Activated B cell treated with CpG ODN at 0.5 μM for 24 hours (primary cell): Measurements from ENCODE around the gene WHAMM. TPM values are rescaled to one million over a fixed set of nuclear protein-coding genes. Genes with fewer than 3 reads are reported as not detected.

Source experiments
- ATAC-seq: fragments of 200-7000 bp; cut with Tn5 transposase; one replicate; pipeline ENCODE4 v1.10.0; 2021; ENCODE audit warnings: low read depth, mild to moderate bottlenecking, moderate library complexity
- CTCF ChIA-PET: fragments of 350-600 bp; sonication (Branson Sonifier 250); formaldehyde crosslinking; loops from one replicate; lab custom pipeline; 2021; ENCODE audit warnings: antibody characterized with exemption; lab: Charles Lee
- POLR2A ChIA-PET: fragments of 350-600 bp; sonication (Branson Sonifier 250); formaldehyde crosslinking; loops from one replicate; lab custom pipeline; 2021; ENCODE audit warnings: antibody characterized with exemption; lab: Charles Lee
- DNase-seq: peaks from one replicate; pipeline ENCODE4 v3.0.0; 2022
- H3K27ac Mint-ChIP-seq: one replicate; pipeline ENCODE4 v1.8.0; 2020; ENCODE audit warnings: mixed read lengths
- H3K27me3 Mint-ChIP-seq: one replicate; pipeline ENCODE4 v1.8.0; 2021; ENCODE audit warnings: mixed read lengths
- H3K36me3 Mint-ChIP-seq: one replicate; pipeline ENCODE4 v1.8.0; 2021; ENCODE audit warnings: low read depth, mixed read lengths
- H3K4me1 Mint-ChIP-seq: one replicate; pipeline ENCODE4 v1.8.0; 2021; ENCODE audit warnings: mixed read lengths
- H3K4me3 Mint-ChIP-seq: one replicate; pipeline ENCODE4 v1.8.0; 2020; ENCODE audit warnings: mild to moderate bottlenecking, mixed read lengths
- H3K9me3 Mint-ChIP-seq: one replicate; pipeline ENCODE4 v1.8.0; 2020; ENCODE audit warnings: mixed read lengths
- CTCF ChIP-seq: fragments of 200-600 bp; IDR thresholded peaks from one replicate; pipeline ENCODE4 v1.8.0; 2022; ENCODE audit warnings: antibody characterized with exemption, mild to moderate bottlenecking
- intact Hi-C: fragments of 100-400 bp; cut with micrococcal nuclease; formaldehyde crosslinking; loops from one replicate; pipeline ENCODE4 v1.15.1; 2024
- total RNA-seq: library from RNA; stranded (reverse); gene quantifications from 2 replicates; pipeline ENCODE4 v1.2.3, GENCODE V29; 2022

WHAMM gene
- total RNA-seq, 1 donor from 2014 or later, result 18.7 TPM

- H3K4me3 Mint-ChIP-seq, result peak overlapping the region; percentile 51
- POLR2A ChIA-PET, result interaction anchor here (0.6 to 1.6 kb wide), 9 partner anchors 12 to 293 kb away, joined by 3 to 12 read pairs (median 5); partner anchors contain the start of genes C15orf40, FSD2 and RPS17
- no peak for DNase-seq
These were observed 23.4 kb downstream of the WHAMM start for GRCh38 chr15:82832601-82833361.

GRCh38 chr15:82833362-82833682 is 23.9 kb downstream of the WHAMM start:
- H3K36me3 Mint-ChIP-seq, result peaks cover 91% of the 10 kb centered on the region
- CTCF ChIA-PET, result interaction anchor here (0.8 to 1.6 kb wide), 6 partner anchors 13 to 169 kb away, joined by 3 to 7 read pairs (median 3); no protein-coding TSS in a partner anchor
- intact Hi-C loops, result loop anchor here (1.0 kb wide), 1 partner anchor 11 kb away; no protein-coding TSS in a partner anchor

More at GRCh38 chr15:82832601-82833361, 23.4 kb downstream of the WHAMM start:
- no peak for TF ChIP-seq CTCF
- peaks cover 20% of the 10 kb centered on the region for H3K4me1 Mint-ChIP-seq
- intact Hi-C loops, result loop anchor here (1.0 kb wide), 3 partner anchors 12 to 292 kb away; partner anchors contain the start of genes RPS17 and WHAMM
- peak; percentile 79 for ATAC-seq
- peaks cover 2% of the 10 kb centered on the region for H3K9me3 Mint-ChIP-seq
- H3K27me3 Mint-ChIP-seq, result no peaks in the 10 kb centered on the region
- peak overlapping the region; percentile 86 for H3K27ac Mint-ChIP-seq
- H3K36me3 Mint-ChIP-seq, result peaks cover 91% of the 10 kb centered on the region
- CTCF ChIA-PET, result interaction anchor here (0.8 to 1.6 kb wide), 6 partner anchors 14 to 169 kb away, joined by 3 to 7 read pairs (median 3); no protein-coding TSS in a partner anchor

GRCh38 chr15:82835391-82835917 is 26.0 kb downstream of the WHAMM start:
- Mint-ChIP-seq H3K4me3 (no peak overlapping the region), H3K27ac (no peak overlapping the region), H3K4me1 (peaks cover 20% of the 10 kb centered on the region), H3K27me3 (no peaks in the 10 kb centered on the region), H3K36me3 (peaks cover 75% of the 10 kb centered on the region), H3K9me3 (peaks cover 2% of the 10 kb centered on the region)
- CTCF ChIA-PET, result no interaction called here
- no peak for TF ChIP-seq CTCF
- POLR2A ChIA-PET, result interaction anchor here (0.8 kb wide), 1 partner anchor 10 kb away, joined by 5 read pairs; no protein-coding TSS in a partner anchor
- DNase-seq (no peak), ATAC-seq (no peak)
- intact Hi-C loops, result no loop called here

More at GRCh38 chr15:82833362-82833682, 23.9 kb downstream of the WHAMM start:
- H3K4me3 Mint-ChIP-seq, result peak overlapping the region; percentile 51
- peaks cover 20% of the 10 kb centered on the region for H3K4me1 Mint-ChIP-seq
- TF ChIP-seq CTCF, result no peak
- peak overlapping the region; percentile 86 for H3K27ac Mint-ChIP-seq
- DNase-seq, result no peak
- no peaks in the 10 kb centered on the region for H3K27me3 Mint-ChIP-seq
- POLR2A ChIA-PET, result interaction anchor here (0.6 to 1.6 kb wide), 9 partner anchors 16 to 293 kb away, joined by 3 to 12 read pairs (median 5); partner anchors contain the start of genes C15orf40, FSD2, RPS17 and WHAMM
- H3K9me3 Mint-ChIP-seq, result peaks cover 2% of the 10 kb centered on the region
- ATAC-seq, result no peak

GRCh38 chr15:82838096-82838735 is 28.8 kb downstream of the WHAMM start:
- H3K4me3 Mint-ChIP-seq, result no peak overlapping the region
- H3K36me3 Mint-ChIP-seq, result peaks cover 49% of the 10 kb centered on the region
- no peak overlapping the region for H3K27ac Mint-ChIP-seq
- ATAC-seq (no peak), DNase-seq (no peak)
- peaks cover 2% of the 10 kb centered on the region for H3K9me3 Mint-ChIP-seq
- TF ChIP-seq CTCF, result no peak
- peaks cover 10% of the 10 kb centered on the region for H3K4me1 Mint-ChIP-seq
- CTCF ChIA-PET, result no interaction called here
- no peaks in the 10 kb centered on the region for H3K27me3 Mint-ChIP-seq
- POLR2A ChIA-PET, result no interaction called here
- intact Hi-C loops, result no loop called here
